Fibroblast of mammary gland (primary cell): ENCODE data around the gene PPOX.

Experiments
- DNase-seq: peaks from one replicate; pipeline ENCODE4 v3.0.0-alpha.2; 2010; ENCODE audit warnings: low read depth
- H3K4me3 ChIP-seq: 2 replicates; pipeline ENCODE4 v1.5.1; 2011; ENCODE audit warnings: low read depth, mild to moderate bottlenecking, low read length, moderate library complexity; ENCODE audit not compliant: control insufficient read depth
- TF ChIP-seq, protein P1 (sequence below): conservative IDR thresholded peaks from 2 replicates; pipeline ENCODE4 v1.5.1; 2011; ENCODE audit warnings: low read depth, low read length, inconsistent platforms; ENCODE audit not compliant: control insufficient read depth, insufficient read depth

Gene PPOX

DNA sequence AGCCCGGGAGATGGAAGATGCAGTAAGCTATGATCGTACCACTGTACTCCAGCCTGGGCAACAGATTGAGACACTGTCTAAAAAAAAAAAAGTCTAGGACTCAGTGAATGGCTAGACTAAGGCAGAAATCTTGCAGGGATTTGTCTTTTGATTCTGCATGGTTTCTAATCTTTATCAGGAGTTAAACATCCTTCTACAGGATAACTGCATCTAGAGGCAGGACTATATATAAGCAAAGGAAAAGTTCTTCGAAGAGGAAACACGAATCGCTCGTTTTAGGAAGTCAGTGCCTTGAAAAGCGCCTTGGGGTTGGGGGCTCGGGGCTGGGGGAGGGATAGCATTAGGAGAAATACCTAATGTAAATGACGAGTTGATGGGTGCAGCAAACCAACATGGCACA lies 13.1 kb upstream of the PPOX start:
- peak overlapping the region; percentile 99 for H3K4me3 ChIP-seq
- DNase-seq = no peak
- TF ChIP-seq, protein P1, sequence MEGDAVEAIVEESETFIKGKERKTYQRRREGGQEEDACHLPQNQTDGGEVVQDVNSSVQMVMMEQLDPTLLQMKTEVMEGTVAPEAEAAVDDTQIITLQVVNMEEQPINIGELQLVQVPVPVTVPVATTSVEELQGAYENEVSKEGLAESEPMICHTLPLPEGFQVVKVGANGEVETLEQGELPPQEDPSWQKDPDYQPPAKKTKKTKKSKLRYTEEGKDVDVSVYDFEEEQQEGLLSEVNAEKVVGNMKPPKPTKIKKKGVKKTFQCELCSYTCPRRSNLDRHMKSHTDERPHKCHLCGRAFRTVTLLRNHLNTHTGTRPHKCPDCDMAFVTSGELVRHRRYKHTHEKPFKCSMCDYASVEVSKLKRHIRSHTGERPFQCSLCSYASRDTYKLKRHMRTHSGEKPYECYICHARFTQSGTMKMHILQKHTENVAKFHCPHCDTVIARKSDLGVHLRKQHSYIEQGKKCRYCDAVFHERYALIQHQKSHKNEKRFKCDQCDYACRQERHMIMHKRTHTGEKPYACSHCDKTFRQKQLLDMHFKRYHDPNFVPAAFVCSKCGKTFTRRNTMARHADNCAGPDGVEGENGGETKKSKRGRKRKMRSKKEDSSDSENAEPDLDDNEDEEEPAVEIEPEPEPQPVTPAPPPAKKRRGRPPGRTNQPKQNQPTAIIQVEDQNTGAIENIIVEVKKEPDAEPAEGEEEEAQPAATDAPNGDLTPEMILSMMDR = no peak

DNA sequence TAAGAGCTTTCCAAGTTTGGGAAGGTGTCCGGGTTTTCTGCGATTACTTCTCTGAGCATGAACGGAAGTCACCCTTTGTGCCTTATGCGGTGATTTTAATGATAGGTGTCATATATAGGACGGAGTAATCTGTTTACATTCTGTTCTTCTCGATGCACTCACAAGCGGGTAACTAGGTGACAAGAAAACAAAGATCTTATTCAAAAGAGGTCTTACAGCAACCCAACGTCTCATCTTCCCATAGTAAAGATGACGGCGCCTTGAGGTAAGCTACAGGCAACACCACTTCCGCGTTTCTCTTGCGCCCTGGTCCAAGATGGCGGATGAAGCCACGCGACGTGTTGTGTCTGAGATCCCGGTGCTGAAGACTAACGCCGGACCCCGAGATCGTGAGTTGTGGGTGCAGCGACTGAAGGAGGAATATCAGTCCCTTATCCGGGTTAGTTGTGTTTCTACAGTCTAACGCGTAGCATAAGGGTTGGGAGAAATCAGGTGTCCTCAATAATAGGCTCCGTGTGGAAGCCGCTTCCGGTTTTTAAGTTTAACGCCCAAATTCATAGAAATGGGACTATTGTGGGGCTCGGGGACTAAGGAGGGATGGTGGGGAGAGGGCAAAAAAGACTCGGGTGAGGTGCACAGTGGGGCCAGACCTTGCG lies 12.4 kb upstream of the PPOX start, which contains the start of gene UFC1:
UFC1 (plus strand) TSS at position 297 of the 656 bp plus-strand sequence; CDS start at position 317, 20 bp downstream.
- TF ChIP-seq, protein P1 = no peak
- DNase-seq = peak; percentile 90
- peak within 1 kb of the TSS; percentile 99 for H3K4me3 ChIP-seq

DNA sequence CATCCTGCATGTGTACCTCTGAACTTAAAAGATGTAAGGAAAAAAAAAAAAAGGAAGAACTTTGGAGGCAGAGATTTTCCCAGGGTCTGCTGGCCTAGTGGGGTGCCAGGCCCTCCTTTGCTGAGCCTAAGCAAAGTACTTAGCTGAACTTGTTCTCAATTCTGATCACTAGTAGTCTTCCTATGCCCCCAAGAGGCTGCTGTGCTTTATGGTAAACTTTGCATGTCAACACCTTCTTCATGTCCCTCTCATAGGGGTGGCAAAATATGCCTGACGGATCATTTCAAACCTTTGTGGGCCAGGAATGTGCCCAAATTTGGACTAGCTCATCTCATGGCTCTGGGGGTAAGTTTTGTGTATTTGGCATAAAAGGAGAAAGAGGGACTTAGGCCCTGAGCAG lies 8.4 kb upstream of the PPOX start:
- H3K4me3 ChIP-seq = no peak overlapping the region
- TF ChIP-seq, protein P1 = no peak
- DNase-seq = no peak

DNA sequence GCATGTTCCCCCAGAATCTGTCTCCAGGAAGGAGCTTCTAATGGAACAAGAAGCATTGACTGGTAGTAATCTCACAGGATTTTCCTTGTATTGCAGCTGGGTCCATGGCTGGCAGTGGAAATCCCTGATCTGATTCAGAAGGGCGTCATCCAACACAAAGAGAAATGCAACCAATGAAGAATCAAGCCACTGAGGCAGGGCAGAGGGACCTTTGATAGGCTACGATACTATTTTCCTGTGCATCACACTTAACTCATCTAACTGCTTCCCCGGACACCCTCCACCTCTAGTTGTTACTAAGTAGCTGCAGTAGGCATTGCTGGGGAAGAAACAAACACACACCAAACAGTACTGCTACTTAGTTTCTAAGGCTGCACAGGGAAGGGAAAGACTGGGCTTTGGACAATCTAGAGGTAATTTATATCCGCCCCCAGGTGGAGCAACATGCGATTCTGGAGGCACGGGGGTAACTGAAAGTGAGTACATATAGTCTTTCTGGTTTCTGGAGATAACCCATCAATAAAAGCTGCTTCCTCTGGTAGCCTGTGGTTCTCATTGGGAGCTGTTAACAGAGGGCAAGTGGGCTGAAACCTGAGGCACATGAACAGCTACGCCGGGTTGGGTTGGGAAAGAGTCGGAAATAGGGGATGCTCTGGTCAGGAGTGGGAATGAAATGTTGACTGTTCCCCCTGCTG lies 7.8 kb upstream of the PPOX start:
- TF ChIP-seq, protein P1 = no peak
- DNase-seq = no peak
- H3K4me3 ChIP-seq = no peak overlapping the region

DNA sequence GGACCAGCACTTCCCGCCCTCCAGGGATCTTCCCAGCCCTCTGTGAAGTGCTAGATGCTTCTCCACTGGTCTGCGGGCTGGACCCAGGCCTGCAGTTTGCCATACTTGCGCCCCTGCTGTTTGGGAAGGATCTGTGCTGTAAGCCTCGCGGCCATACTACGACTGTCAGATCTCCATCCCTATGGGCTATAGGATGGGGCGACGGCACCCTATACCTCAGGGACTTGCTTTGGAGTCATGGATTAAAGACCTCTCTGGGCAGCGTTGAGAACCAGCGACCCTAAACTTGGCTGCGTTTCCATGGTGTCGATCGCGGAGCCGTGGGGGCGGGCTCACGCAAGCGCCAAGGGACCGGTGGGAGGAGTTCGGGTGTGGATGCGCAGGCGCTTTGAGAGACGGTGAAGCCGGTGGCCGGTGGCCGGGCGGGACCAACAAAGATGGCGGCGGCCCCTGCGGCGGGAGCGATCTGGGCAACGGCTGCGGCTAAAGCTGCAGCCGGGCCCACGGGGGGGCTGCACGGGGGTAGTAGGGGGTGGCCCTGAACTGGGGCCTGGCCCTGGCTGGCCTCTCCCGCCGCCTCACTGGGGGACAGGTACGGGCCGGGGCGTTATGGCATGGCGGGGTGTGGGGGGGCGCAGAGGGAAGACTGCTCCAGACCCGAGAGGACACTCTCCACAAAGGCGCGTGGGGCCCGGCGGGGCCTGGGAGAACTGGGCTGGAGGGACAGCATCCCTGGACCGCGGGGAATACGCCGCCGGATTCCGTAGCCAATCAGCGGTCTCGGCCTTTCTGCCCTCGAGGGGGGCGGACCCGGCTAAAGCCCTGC lies 6.9 kb upstream of the PPOX start, which contains the start of gene USP21:
USP21 (plus strand) TSS at position 414 of the 826 bp plus-strand sequence. CDS start 1,141 bp downstream, outside the sequence.
- DNase-seq = peak; percentile 84
- H3K4me3 ChIP-seq = peak within 1 kb of the TSS; percentile 91
- TF ChIP-seq, protein P1 = peak; percentile 39

DNA sequence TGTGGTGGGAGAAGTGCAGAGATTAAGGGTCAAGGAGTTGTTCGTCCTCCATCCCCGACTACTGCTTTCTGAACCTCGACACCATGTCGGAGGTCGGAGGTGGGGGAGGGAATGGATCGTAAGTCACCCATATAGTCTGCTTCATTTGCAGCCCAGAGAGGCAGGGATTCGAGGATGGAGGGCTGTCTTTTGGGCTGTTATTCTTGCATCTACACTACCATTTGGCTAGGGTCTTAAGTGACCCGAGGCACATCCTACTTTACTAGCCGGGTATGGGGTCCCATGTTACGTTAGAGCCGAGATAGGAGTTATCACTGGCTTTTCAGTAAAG lies 6.3 kb upstream of the PPOX start:
- DNase-seq = no peak
- TF ChIP-seq, protein P1 = no peak
- H3K4me3 ChIP-seq = peak overlapping the region; percentile 91
